HepG2 (cell line): ENCODE measurements around the gene FAM187B. TPM values are rescaled to one million over a fixed set of nuclear protein-coding genes. Genes with fewer than 3 reads are reported as not detected.

Experiments used
- ARNTL ChIP-seq: sonication (generic); formaldehyde crosslinking; IDR thresholded peaks from 2 replicates; pipeline ENCODE4 v1.4.0; 2020; ENCODE audit warnings: mild to moderate bottlenecking, missing genetic modification reagents
- CBX5 ChIP-seq: sonication (generic); formaldehyde crosslinking; IDR thresholded peaks from 2 replicates; pipeline ENCODE4 v1.4.0; 2020; ENCODE audit warnings: missing genetic modification reagents, borderline replicate concordance
- KMT2A ChIP-seq: sonication (generic); formaldehyde crosslinking; IDR thresholded peaks from 2 replicates; pipeline ENCODE4 v1.4.0; 2020; ENCODE audit warnings: missing genetic modification reagents
- MED1 ChIP-seq: sonication (generic); formaldehyde crosslinking; IDR thresholded peaks from 2 replicates; pipeline ENCODE4 v1.4.0; 2020; ENCODE audit warnings: missing genetic modification reagents
- ZFX ChIP-seq: sonication (generic); formaldehyde crosslinking; IDR thresholded peaks from 2 replicates; pipeline ENCODE4 v1.4.0; 2020; ENCODE audit warnings: mild to moderate bottlenecking, low read depth, missing genetic modification reagents, moderate library complexity
- ZNF224 ChIP-seq: sonication (generic); formaldehyde crosslinking; IDR thresholded peaks from 2 replicates; pipeline ENCODE4 v1.5.0; 2020; ENCODE audit warnings: mild to moderate bottlenecking, missing genetic modification reagents
- ZNF350 ChIP-seq: sonication (generic); formaldehyde crosslinking; IDR thresholded peaks from 2 replicates; pipeline ENCODE4 v1.4.0; 2020; ENCODE audit warnings: mild to moderate bottlenecking, low read depth, missing genetic modification reagents, borderline replicate concordance
- ZNF367 ChIP-seq: sonication (generic); formaldehyde crosslinking; IDR thresholded peaks from 2 replicates; pipeline ENCODE4 v1.4.0; 2020; ENCODE audit warnings: missing genetic modification reagents, borderline replicate concordance
- ZNF44 ChIP-seq: sonication (generic); formaldehyde crosslinking; IDR thresholded peaks from 2 replicates; pipeline ENCODE4 v1.5.1; 2020; ENCODE audit warnings: mild to moderate bottlenecking, missing genetic modification reagents
- ZNF441 ChIP-seq: sonication (generic); formaldehyde crosslinking; IDR thresholded peaks from 2 replicates; pipeline ENCODE4 v1.7.0; 2021; ENCODE audit warnings: missing genetic modification reagents, borderline replicate concordance
- ZNF567 ChIP-seq: sonication (generic); formaldehyde crosslinking; IDR thresholded peaks from 2 replicates; pipeline ENCODE4 v1.8.1; 2023; ENCODE audit warnings: mild to moderate bottlenecking, missing genetic modification reagents, borderline replicate concordance
- ZNF605 ChIP-seq: sonication (generic); formaldehyde crosslinking; IDR thresholded peaks from 2 replicates; pipeline ENCODE4 v1.8.0; 2022; ENCODE audit warnings: mild to moderate bottlenecking, missing genetic modification reagents
- polyA plus RNA-seq, 8 experiments: library from polyadenylated mRNA; depleted of rRNA in 3 of 8; stranded (reverse) in 7 of 8; unstranded in 1 of 8; fragments of >200 nt; fragmentation: Illumina TruSeq in 4 of 8; extraction: Trizol in 4 of 8; gene quantifications; 2 replicates each; pipeline versions ENCODE4 v1.2.1 to v1.2.3, GENCODE V29; 2011 to 2016; ENCODE audit warnings: low read depth in 4 of 8, missing spikeins in 1 of 8, mixed read lengths in 1 of 8; ENCODE audit not compliant: insufficient read depth in 1 of 8
- total RNA-seq, 5 experiments: library from RNA; depleted of rRNA; stranded (reverse); fragments of >200 nt; fragmentation: Illumina TruSeq; extraction: Trizol; gene quantifications; 2 replicates each; pipeline ENCODE4 v1.2.3, GENCODE V29; 2016; ENCODE audit warnings: low read depth in 1 of 5
- TF ChIP-seq, protein P1 (sequence below): IDR thresholded peaks from 2 replicates; pipeline ENCODE4 v1.6.1; 2016; ENCODE audit warnings: mild to moderate bottlenecking
- TF ChIP-seq, protein P2 (sequence below): sonication (generic); formaldehyde crosslinking; IDR thresholded peaks from one replicate; pipeline ENCODE4 v1.5.1; 2020; ENCODE audit warnings: mild to moderate bottlenecking, missing genetic modification reagents; ENCODE audit errors: not compliant biosample characterization
- TF ChIP-seq, protein P3 (sequence below): sonication (generic); formaldehyde crosslinking; IDR thresholded peaks from 2 replicates; pipeline ENCODE4 v1.4.0; 2020; ENCODE audit warnings: missing genetic modification reagents
- TF ChIP-seq, protein P4 (sequence below): IDR thresholded peaks from 2 replicates; pipeline ENCODE4 v1.6.1; 2016; ENCODE audit warnings: mild to moderate bottlenecking, missing biosample characterization, missing genetic modification reagents

FAM187B gene
- total and polyA plus RNA-seq, 2 of the 13 experiments (the other 11 are each of a cell fraction or from before 2014, with no cell fraction given) = not detected

DNA sequence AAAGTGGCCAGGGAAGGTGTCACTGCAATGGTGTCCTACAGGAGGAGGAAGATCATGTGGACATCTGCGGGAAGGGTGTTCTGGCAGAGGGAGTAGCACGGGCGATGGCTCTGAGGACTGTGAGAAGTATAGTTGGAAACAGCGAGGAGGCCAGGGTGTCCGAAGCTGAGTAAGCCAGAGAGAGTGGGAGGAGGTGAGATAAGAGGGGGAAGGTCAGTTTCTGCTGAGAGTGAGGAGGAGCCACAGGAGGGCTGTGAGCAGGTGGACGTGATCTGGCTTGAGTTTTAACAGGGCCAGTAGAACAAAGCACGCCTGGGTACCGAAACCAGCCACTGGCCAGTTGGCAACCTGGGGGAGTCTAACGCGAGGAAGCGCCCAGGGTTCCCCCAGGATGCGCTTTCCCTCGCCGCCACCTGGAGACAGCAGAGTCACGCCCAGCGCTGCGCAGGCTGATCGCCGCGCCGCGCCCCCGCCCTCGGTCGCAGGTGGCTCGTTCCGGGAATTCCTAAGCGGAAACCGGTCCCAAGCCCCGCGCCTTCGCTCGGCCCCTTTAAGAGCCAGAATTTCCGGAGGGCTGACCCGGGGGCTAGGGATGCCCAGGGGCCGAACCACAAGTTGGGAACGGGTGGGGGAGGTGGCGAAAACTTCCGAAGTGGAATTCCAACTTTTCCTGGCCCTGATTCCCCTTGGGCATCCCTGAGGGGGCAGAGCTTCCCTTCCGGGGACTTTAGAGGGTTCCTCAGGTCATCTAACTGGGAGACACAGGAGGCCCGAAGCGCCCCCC lies 19.2 kb upstream of the FAM187B start (continued):
- no peak for TF ChIP-seq ZNF44 (CRISPR knock-in tag)
- TF ChIP-seq, protein P1, sequence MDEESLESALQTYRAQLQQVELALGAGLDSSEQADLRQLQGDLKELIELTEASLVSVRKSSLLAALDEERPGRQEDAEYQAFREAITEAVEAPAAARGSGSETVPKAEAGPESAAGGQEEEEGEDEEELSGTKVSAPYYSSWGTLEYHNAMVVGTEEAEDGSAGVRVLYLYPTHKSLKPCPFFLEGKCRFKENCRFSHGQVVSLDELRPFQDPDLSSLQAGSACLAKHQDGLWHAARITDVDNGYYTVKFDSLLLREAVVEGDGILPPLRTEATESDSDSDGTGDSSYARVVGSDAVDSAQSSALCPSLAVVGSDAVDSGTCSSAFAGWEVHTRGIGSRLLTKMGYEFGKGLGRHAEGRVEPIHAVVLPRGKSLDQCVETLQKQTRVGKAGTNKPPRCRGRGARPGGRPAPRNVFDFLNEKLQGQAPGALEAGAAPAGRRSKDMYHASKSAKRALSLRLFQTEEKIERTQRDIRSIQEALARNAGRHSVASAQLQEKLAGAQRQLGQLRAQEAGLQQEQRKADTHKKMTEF (CRISPR knock-in tag) = 0 out of 2 replicates have a peak, but pooled peaks have one; percentile 13
- peak; percentile 18; the same call in 1 of the 2 replicates for TF ChIP-seq ZNF441 (CRISPR knock-in tag)
- no peak for TF ChIP-seq CBX5 (CRISPR knock-in tag)
- 0 out of 2 replicates have a peak, but pooled peaks have one; percentile 2 for TF ChIP-seq ZFX (CRISPR knock-in tag)
- TF ChIP-seq, protein P2, sequence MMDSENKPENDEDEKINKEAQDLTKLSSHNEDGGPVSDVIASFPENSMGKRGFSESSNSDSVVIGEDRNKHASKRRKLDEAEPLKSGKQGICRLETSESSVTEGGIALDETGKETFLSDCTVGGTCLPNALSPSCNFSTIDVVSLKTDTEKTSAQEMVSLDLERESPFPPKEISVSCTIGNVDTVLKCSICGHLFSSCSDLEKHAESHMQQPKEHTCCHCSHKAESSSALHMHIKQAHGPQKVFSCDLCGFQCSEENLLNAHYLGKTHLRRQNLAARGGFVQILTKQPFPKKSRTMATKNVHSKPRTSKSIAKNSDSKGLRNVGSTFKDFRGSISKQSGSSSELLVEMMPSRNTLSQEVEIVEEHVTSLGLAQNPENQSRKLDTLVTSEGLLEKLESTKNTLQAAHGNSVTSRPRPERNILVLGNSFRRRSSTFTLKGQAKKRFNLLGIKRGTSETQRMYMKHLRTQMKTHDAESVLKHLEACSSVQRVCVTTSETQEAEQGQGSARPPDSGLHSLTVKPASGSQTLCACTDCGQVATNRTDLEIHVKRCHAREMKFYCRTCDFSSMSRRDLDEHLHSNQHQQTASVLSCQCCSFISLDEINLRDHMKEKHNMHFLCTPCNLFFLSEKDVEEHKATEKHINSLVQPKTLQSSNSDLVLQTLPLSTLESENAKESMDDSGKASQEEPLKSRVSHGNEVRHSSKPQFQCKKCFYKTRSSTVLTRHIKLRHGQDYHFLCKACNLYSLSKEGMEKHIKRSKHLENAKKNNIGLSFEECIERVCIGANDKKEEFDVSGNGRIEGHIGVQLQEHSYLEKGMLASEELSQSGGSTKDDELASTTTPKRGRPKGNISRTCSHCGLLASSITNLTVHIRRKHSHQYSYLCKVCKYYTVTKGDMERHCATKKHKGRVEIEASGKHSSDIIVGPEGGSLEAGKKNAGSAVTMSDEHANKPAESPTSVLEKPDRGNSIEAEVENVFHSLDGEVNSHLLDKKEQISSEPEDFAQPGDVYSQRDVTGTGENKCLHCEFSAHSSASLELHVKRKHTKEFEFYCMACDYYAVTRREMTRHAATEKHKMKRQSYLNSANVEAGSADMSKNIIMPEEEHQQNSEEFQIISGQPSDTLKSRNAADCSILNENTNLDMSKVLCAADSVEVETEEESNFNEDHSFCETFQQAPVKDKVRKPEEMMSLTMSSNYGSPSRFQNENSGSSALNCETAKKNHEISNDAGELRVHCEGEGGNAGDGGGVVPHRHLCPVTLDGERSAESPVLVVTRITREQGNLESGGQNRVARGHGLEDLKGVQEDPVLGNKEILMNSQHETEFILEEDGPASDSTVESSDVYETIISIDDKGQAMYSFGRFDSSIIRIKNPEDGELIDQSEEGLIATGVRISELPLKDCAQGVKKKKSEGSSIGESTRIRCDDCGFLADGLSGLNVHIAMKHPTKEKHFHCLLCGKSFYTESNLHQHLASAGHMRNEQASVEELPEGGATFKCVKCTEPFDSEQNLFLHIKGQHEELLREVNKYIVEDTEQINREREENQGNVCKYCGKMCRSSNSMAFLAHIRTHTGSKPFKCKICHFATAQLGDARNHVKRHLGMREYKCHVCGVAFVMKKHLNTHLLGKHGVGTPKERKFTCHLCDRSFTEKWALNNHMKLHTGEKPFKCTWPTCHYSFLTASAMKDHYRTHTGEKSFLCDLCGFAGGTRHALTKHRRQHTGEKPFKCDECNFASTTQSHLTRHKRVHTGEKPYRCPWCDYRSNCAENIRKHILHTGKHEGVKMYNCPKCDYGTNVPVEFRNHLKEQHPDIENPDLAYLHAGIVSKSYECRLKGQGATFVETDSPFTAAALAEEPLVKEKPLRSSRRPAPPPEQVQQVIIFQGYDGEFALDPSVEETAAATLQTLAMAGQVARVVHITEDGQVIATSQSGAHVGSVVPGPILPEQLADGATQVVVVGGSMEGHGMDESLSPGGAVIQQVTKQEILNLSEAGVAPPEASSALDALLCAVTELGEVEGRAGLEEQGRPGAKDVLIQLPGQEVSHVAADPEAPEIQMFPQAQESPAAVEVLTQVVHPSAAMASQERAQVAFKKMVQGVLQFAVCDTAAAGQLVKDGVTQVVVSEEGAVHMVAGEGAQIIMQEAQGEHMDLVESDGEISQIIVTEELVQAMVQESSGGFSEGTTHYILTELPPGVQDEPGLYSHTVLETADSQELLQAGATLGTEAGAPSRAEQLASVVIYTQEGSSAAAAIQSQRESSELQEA (CRISPR knock-in tag) = no peak
- 0 out of 2 replicates have a peak, but pooled peaks have one; percentile 50 for TF ChIP-seq ZNF367 (CRISPR knock-in tag)
- no peak; the same call in 1 of the 2 replicates for TF ChIP-seq ZNF350 (CRISPR knock-in tag)
- TF ChIP-seq, protein P3, sequence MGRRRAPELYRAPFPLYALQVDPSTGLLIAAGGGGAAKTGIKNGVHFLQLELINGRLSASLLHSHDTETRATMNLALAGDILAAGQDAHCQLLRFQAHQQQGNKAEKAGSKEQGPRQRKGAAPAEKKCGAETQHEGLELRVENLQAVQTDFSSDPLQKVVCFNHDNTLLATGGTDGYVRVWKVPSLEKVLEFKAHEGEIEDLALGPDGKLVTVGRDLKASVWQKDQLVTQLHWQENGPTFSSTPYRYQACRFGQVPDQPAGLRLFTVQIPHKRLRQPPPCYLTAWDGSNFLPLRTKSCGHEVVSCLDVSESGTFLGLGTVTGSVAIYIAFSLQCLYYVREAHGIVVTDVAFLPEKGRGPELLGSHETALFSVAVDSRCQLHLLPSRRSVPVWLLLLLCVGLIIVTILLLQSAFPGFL (CRISPR knock-in tag) = no peak
- peak; percentile 77; the same call in 1 of the 2 replicates for TF ChIP-seq ZNF224 (CRISPR knock-in tag)
- TF ChIP-seq ARNTL = peak; percentile 52; the same call in 1 of the 2 replicates
- TF ChIP-seq KMT2A = 0 out of 2 replicates have a peak, but pooled peaks have one; percentile 3
- TF ChIP-seq, protein P4, sequence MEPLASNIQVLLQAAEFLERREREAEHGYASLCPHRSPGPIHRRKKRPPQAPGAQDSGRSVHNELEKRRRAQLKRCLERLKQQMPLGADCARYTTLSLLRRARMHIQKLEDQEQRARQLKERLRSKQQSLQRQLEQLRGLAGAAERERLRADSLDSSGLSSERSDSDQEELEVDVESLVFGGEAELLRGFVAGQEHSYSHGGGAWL (CRISPR knock-in tag) = no peak; the same call in 1 of the 2 replicates
- no peak for TF ChIP-seq ZNF567
- 0 out of 2 replicates have a peak, but pooled peaks have one; percentile 9 for TF ChIP-seq ZNF605 (CRISPR knock-in tag)
- peak; percentile 54; the same call in 1 of the 2 replicates for TF ChIP-seq MED1 (CRISPR knock-in tag)
